Hepatocyte (in vitro differentiated cells): ENCODE measurements around the gene SUPT7L. TPM values are rescaled to one million over a fixed set of nuclear protein-coding genes. Genes with fewer than 3 reads are reported as not detected.

Experiments
- DNase-seq: peaks from one replicate; pipeline ENCODE4 v3.0.0-alpha.2; 2016; ENCODE audit warnings: low spot score
- H2AFZ ChIP-seq: fragments of 200-600 bp; sonication (generic); 2 replicates; pipeline ENCODE4 v1.6.0; 2016; ENCODE audit warnings: antibody characterized with exemption, mild to moderate bottlenecking
- H3K27ac ChIP-seq: fragments of 200-600 bp; sonication (generic); 2 replicates; pipeline ENCODE4 v1.5.1; 2016; ENCODE audit warnings: mild to moderate bottlenecking
- H3K27me3 ChIP-seq: fragments of 200-600 bp; sonication (generic); 2 replicates; pipeline ENCODE4 v1.6.1; 2016
- H3K36me3 ChIP-seq: fragments of 200-600 bp; sonication (generic); replicated peaks from 2 replicates; pipeline ENCODE4 v1.5.1; 2016; ENCODE audit warnings: low read depth; ENCODE audit not compliant: insufficient read depth
- H3K4me1 ChIP-seq: fragments of 200-600 bp; sonication (generic); 2 replicates; pipeline ENCODE4 v1.5.1; 2016; ENCODE audit warnings: mild to moderate bottlenecking, moderate library complexity; ENCODE audit not compliant: insufficient read depth
- H3K4me2 ChIP-seq: fragments of 200-600 bp; sonication (generic); 2 replicates; pipeline ENCODE4 v1.6.0; 2016
- H3K4me3 ChIP-seq: fragments of 200-600 bp; sonication (generic); 2 replicates; pipeline ENCODE4 v1.5.1; 2016; ENCODE audit warnings: mild to moderate bottlenecking
- H3K79me2 ChIP-seq: fragments of 200-600 bp; sonication (generic); 2 replicates; pipeline ENCODE4 v1.6.0; 2017; ENCODE audit warnings: mild to moderate bottlenecking
- H3K9me2 ChIP-seq: fragments of 200-600 bp; sonication (generic); replicated peaks from 2 replicates; pipeline ENCODE4 v1.6.0; 2017; ENCODE audit warnings: mild to moderate bottlenecking; ENCODE audit not compliant: insufficient read depth
- H3K9me3 ChIP-seq: fragments of 200-600 bp; sonication (generic); 2 replicates; pipeline ENCODE4 v1.5.1; 2016; ENCODE audit warnings: low read depth, mild to moderate bottlenecking
- H4K20me1 ChIP-seq: fragments of 200-600 bp; sonication (generic); 2 replicates; pipeline ENCODE4 v1.6.0; 2016; ENCODE audit warnings: mild to moderate bottlenecking; ENCODE audit not compliant: insufficient read depth, poor library complexity, severe bottlenecking
- CTCF ChIP-seq: fragments of 200-600 bp; sonication (generic); IDR thresholded peaks from 2 replicates; pipeline ENCODE4 v1.5.1; 2016; ENCODE audit warnings: antibody characterized with exemption, mild to moderate bottlenecking; ENCODE audit not compliant: poor library complexity
- EZH2 ChIP-seq: fragments of 200-600 bp; sonication (generic); IDR thresholded peaks from 2 replicates; pipeline ENCODE4 v1.6.1; 2016; ENCODE audit warnings: antibody characterized with exemption, mild to moderate bottlenecking, borderline replicate concordance
- EZH2phosphoT487 ChIP-seq: fragments of 200-600 bp; sonication (generic); IDR thresholded peaks from one replicate; pipeline ENCODE4 v1.6.1; 2018; ENCODE audit warnings: antibody characterized with exemption, mild to moderate bottlenecking, low read depth, moderate library complexity; ENCODE audit not compliant: unreplicated experiment, severe bottlenecking
- WGBS: methylation state at CpG from one replicate; pipeline ENCODE4 v1.1.6; 2016; ENCODE audit warnings: low lambda C conversion rate; ENCODE audit errors: missing lambda C conversion rate; 5-methylcytosine and 5-hydroxymethylcytosine counted together
- polyA plus RNA-seq: library from polyadenylated mRNA; unstranded; fragments of >200 nt; fragmentation: Nextera tagmentation; extraction: Ambion mirVana; gene quantifications from 2 replicates; pipeline ENCODE4 v1.2.1, GENCODE V29; 2016
- total RNA-seq: library from RNA; depleted of rRNA; stranded (reverse); fragments of >200 nt; gene quantifications from 2 replicates; pipeline ENCODE4 v1.2.3, GENCODE V29; 2014

The SUPT7L gene
- total RNA-seq = 32.3 and 43.3 TPM in 2 replicates
- polyA plus RNA-seq = 27.3 and 30.7 TPM in 2 replicates

- Histone ChIP-seq H3K36me3 (peaks cover 7% of the 10 kb centered on the region), H3K9me3 (no peaks in the 10 kb centered on the region), H3K9me2 (no peaks in the 10 kb centered on the region), H3K27ac (peak within 1 kb of the TSS; percentile 99), H4K20me1 (no peaks in the 10 kb centered on the region), H3K79me2 (peaks cover 65% of the 10 kb centered on the region), H3K4me3 (peak within 1 kb of the TSS; percentile 89), H3K27me3 (no peaks in the 10 kb centered on the region), H3K4me1 (peaks cover 15% of the 10 kb centered on the region), H3K4me2 (peak within 1 kb of the TSS; percentile 96), H2AFZ (peak within 1 kb of the TSS; percentile 97)
- DNase-seq = peak; percentile 83
- TF ChIP-seq CTCF = peak; percentile 9
- no peak for TF ChIP-seq EZH2
- under 1% methylated on average over 56 of the region's 56 CpGs for WGBS
These were observed at the start of gene SUPT7L, which contains the start of gene SLC4A1AP for GRCh38 chr2:27663285-27664153. SUPT7L (minus strand) TSS chr2:27663614; CDS start chr2:27662192, 1,422 bp downstream. SLC4A1AP (plus strand) TSS chr2:27663889; CDS start chr2:27663915, 26 bp downstream.

- H3K36me3 ChIP-seq = no peaks in the 10 kb centered on the region
- no peak for DNase-seq
- no peak overlapping the region for H2AFZ ChIP-seq
- H3K27me3 ChIP-seq = no peaks in the 10 kb centered on the region
- no peaks in the 10 kb centered on the region for H3K79me2 ChIP-seq
- no peak overlapping the region for H3K4me2 ChIP-seq
- no peak overlapping the region for H3K4me3 ChIP-seq
- WGBS = 94% methylated on average over 5 of the region's 5 CpGs
- no peaks in the 10 kb centered on the region for H3K9me3 ChIP-seq
- H4K20me1 ChIP-seq = no peaks in the 10 kb centered on the region
- TF ChIP-seq EZH2 (no peak), CTCF (no peak), EZH2phosphoT487 (no peak)
- H3K4me1 ChIP-seq = peaks cover 7% of the 10 kb centered on the region
- no peak overlapping the region for H3K27ac ChIP-seq
- no peaks in the 10 kb centered on the region for H3K9me2 ChIP-seq
These were observed 49.8 kb upstream of the SUPT7L start for GRCh38 chr2:27713201-27713600.

GRCh38 chr2:27712522-27712921, 49.1 kb upstream of the SUPT7L start:
- no peak overlapping the region for H3K4me3 ChIP-seq
- no peaks in the 10 kb centered on the region for H3K27me3 ChIP-seq
- no peak for TF ChIP-seq EZH2phosphoT487
- TF ChIP-seq CTCF = no peak
- no peak for TF ChIP-seq EZH2
- no peak overlapping the region for H3K4me2 ChIP-seq
- DNase-seq = no peak
- H3K79me2 ChIP-seq = no peaks in the 10 kb centered on the region
- H3K9me3 ChIP-seq = no peaks in the 10 kb centered on the region
- H4K20me1 ChIP-seq = no peaks in the 10 kb centered on the region
- H3K27ac ChIP-seq = no peak overlapping the region
- H3K9me2 ChIP-seq = no peaks in the 10 kb centered on the region
- no peaks in the 10 kb centered on the region for H3K36me3 ChIP-seq
- WGBS = 77% methylated on average over 1 of the region's 1 CpG
- no peak overlapping the region for H2AFZ ChIP-seq
- peaks cover 7% of the 10 kb centered on the region for H3K4me1 ChIP-seq
